GM18909 (cell line): ENCODE measurements around the gene TMEM158.

Source experiments
- ATAC-seq: cut with Tn5 transposase; IDR thresholded peaks from one replicate; pipeline ENCODE4 v1.9.1; 2021; ENCODE audit warnings: mild to moderate bottlenecking; ENCODE audit not compliant: unreplicated experiment, poor library complexity

TMEM158 gene

DNA sequence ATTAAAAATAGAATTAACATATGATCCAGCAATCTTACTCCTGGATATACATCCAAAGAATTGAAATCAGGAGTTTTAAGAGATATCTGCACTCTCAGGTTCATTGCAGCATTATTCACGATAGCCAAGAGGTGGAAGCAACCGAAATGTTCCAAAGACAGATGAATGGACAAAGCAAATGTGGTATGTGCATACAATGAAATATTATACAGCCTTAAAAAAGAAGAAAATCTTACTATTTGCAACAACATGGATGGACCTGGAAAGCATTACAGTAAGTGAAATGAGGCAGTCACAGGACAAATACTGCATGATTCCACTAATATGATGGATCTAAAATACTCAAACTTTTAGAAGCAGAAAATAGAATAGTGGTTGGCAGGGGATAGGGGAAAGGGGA lies 9.3 kb upstream of the TMEM158 start:
- no peak for ATAC-seq

DNA sequence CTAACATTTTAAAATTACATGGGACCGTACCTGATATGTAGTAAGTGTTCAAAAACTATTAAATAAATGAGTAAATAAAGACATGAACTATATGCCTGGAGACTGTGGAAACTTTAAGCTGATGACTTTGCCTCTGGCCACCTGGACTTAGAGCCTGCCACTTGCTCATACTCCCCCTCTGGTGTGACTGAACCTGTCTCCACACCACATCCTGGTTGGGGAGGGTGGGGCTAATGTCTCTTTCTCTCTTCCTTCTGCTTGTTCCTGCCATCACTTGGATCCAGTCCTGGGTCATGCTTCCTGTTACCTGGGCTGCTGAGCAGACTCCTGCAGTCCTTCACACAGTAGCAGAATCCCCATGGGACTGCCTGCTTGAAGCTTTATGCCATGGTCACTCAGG lies 8.2 kb upstream of the TMEM158 start:
- no peak for ATAC-seq

DNA sequence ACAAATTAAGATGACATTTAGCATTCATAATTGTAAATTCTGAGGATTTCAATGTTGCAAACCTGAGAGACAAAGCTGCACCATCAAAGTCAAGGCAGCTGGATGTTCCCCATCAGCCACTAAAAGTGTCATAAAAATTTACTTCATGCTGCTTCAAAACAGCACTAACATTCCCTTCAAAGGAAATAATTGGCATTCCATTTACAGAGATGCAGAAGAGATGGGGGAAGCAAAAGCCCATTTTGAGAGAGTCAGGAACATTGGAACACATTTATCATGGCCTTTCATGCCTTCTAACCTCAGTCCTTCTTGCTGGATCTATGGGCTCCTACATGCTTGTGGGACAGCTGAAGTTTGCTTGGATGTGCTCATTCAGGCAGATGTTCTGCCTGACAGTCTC lies 6.4 kb upstream of the TMEM158 start:
- ATAC-seq, result no peak

DNA sequence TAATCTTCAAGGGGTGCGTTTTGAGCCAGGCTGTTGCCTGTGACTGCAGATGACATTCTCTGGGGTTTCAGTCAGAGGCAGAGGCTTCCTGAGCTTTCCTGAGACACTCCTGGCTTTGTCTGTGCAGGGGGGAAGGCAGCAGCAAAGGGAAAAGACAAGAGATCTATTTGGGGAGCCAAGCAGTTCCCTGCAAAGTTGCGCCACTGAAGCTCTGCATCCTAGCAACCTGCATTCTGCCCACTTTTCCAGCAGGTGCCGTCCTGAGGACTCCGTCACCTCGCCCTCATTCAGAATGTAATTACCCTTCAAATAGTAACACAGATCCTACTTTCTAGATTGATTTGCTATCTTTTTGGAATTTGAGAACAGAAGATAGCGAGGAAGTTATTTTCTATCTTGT lies 1.9 kb upstream of the TMEM158 start:
- no peak for ATAC-seq

DNA sequence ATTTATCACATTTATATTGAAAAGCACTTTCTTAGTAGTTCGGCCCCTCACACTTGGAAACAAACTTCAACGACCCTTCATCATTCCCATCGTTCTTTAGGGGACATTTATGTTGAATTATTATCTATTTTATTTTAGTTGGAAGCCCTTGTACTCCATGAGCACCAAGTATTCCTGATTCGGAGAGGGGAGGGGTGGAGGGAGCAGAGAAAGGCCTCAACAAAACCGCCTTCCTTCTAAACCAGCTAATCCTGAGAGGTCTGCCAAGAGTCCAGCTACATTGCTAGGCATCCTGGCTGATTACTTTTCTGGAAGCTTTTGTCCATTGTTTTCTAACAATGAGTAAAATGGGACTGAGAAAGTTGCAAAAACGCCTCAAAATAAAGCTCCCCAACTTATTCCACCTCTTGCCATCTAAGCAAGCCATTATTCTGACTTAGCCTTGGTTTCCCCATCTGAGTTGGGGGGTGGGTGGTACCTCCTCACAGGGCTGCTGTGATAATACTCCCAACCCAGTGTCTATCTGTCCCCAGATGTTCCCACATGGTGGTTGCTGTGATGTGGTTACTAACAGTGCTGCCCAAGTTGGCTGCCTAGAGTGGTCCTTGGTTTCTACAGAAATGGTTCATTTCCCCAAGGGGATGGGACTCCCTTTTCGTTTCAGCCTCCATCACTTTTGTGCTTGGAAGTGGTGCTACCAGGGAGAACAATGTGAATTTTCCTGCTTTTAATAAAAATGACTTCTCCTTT lies 1.2 kb upstream of the TMEM158 start:
- ATAC-seq, result no peak

DNA sequence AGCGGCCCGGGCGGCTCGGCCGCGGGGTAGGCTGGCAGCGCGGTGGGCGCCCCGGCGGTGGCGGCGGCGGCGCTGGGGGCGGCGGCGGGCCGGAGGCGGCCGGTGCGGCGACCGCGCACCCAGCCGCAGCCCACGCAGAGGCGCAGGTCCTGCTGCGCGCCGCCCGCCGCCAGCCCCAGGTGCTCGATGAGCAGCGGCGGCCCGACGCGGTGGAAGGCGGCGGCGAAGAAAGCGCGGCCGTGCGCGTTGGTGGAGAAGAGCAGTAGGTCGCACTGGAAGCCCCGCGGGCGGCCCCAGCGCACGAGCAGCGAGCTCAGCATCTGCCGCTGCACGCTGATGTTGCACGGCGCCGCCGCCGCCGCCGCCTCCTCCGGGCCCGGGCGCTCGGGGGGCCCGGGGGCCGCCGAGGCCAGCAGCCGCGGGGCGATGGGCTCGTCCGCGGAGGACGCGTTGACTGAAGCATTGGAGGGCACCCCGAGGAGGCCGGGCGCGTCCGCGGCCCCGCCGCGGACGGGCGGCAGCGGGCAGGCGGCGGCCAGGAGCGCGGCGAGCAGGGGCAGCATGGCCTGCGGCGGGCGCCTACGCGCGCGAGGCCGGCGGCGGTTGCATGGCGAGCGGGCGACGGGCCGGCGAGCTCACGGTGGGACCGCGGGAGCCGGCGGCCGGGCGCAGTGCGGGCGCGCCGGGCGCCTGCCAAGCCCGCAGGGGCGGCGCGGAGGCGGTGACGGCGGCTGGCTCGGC lies 452 bp downstream of the TMEM158 start:
- ATAC-seq, result peak; percentile 43

DNA sequence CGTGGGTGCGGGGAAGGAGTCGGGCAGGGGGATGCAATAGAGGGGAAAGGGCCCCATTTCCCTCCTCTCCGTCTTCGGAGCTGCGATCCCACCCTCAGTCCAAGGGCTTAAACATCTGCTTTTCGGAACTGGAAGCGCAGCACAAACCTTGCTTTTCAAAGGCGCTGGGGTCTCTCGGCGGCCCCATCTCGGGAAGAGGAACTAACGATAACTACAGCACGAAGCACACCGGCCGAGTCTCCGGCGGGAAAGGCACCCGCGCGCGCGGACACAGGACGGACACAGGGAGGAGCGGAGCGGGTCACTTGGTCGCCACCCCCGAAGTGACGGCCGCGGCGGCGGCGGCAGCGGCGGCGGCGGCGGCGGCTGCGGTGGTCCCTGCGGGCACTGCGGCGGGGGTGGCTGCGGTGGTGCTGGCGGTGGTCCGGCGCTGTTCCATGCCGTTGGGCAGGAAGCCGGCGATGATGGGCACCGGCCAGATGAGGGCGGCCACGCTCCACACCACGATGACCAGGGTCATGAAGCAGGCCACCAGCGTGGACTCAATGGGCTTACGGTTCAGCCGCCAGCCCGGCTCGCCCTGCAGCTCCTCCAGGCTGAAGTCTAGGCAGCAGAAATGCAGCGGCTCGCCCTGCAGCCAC lies 1.1 kb downstream of the TMEM158 start:
- ATAC-seq, result peak; percentile 39

DNA sequence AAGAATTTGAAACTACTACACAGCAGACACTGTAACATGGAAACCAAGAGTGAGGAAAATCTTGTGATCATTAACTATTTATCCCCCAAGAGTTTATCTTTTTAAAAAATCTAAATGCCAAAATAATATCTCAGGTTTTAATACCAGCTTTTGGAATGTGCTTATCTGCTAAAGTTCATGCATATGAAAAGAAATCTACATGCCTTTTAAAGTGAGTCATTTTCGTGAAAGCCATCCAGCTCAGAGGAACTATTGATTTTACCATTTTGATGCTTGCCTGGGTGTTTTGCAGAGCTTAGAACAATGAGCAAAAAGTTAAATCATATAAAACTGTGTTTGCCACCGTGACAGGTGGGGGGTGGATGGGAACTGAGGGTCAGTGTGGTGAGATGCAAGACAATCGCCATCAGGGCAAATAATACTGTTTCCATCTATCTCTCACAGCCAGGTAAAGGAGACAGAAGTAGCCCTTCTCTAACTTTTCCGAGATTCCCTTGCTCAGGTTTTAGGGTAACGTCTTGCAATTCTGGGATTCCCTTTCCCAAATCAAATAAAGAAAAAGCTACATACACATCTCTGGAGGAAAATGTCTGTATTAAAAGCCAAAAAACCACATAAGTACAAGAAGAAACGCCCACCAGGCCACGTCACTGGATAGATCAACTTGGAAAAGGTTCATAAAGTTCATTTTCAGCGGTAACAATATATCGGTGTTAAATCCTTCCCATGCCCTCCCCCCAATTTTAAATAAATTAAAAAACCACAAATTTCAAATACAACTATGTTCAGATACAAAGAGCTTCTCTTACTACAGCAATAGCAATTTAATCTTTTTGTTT lies 2.0 kb downstream of the TMEM158 start:
- ATAC-seq, result no peak

DNA sequence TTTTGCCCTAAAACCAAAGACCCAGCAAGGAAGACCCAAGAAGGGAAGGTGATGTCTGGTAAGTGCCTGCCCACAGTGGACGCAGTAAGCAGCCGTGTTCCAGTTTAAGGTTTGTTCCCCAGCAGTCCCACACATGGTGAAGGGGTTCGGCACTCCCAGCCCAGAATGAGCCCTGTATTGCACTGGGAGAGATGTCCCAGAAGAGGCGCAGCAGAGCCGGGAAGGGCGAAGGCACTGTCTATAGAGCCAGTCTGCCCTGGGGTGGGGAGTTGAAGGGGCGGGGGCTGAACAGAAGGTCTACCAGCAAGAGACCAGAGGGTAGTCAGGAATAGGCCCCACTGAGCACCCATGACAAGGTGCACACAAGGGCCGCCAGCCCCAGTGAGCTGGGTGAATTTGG lies 6.4 kb downstream of the TMEM158 start:
- no peak for ATAC-seq

DNA sequence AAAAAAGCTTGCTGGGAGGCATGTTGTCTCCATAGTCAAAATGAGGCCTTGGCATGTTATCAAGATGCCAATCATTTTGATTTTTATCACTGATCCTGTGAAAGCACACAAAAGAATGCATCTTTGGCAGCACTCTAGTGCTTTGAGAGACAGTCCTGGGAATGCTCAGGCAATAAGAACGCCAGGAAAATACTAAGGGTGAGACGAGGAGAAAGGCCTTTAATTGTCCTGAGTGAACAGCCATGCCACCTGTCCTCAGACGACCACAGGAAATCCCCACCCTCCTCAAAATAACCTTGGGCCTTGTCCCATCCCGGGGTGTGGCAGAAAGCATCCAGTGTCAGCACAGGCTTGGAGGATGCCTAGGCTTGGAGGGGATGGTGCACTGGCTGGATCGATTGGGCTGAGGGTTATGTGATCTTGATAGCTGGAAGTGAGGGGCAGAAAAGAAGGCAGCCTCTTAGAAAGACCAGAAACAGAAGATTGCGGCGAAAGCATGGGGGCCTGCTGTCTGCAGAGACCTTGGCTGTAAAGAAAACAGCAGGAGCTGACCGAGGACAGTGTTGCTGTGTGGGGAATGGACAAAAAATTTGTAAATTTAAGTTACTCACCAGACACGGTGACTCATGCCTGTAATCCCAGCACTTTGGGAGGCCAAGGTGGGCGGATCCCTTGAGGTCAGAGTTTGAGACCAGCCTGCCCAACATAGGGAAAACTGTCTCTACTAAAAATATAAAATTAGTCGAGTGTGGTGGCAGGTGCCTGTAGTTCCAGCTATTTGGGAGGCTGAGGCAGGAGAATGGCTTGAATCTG lies 7.3 kb downstream of the TMEM158 start:
- ATAC-seq, result no peak

DNA sequence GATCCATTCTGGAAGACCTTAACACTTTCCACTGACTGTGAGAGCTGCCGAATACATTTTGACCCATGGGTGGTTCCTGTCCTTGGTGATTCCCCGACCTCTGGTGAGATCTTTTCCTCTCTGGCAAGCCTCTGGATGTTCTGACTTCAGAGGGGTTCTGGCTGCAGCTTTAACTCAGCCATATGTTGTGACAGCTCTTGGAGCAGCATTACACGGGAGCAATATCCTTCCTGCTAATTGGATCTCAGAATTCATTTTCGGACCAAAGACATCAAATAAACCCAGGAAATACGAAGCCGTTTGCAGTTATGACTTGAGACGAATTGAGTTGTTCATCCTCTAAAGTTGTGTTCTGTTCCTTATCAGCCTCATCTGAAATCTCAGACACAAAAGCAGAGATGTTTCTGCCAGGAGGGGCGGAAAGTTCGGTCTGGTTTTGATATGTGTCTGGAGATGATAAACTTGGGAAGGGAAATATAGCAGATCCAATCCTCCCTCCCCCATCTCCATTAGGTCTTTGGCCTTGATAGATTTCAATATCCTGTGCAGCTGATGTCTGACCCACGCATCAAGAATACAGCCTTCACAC lies 10.0 kb downstream of the TMEM158 start:
- ATAC-seq, result no peak

DNA sequence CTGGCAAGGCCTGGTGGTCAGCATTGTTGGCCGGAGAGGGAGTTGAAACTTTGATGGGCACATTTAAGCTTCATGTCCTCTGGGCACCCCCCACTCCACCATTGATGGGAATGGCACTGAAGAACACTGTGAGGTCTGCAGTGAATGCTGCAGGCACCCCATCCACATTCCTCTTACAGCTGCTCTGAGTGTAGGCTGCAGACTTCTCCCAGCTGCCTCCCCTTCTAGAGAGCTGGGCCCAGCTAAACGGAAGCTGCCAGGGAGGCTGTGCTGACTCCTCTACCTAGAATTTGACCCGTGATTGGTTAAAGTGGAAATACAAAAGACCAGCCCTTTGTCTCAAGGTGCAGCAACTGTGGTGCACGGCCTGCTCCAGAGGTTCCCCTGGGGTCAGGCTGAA lies 10.6 kb downstream of the TMEM158 start:
- ATAC-seq, result no peak

DNA sequence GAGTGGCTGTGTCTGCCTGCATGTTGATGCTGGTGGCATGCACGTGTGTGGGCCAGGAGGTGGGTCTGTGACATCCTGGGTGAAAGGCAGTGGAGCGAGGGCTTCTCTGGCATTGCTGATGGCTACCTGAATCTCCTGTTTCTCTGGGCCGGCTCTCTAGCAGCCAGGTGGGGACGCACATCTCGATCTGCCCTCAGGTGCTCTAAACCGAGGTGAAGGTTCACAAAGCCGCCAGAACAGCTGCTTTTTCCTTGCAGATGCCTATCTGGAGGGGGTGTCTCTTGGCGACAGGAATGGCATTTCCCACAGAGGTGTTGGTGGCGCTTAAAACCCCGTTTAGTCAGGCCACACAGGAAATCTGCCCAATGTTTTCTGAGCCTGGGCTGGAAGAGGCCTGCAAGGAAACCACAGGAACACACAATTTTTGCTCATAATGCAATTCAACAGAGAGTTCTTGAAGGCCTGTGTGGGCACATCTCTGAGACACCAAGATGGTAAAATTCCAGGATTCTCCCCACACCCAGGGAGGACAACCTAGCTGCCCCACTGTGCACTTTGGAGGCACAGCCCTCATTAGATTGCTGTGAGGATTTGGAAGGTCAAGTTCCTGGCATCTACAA lies 11.9 kb downstream of the TMEM158 start:
- ATAC-seq, result no peak

DNA sequence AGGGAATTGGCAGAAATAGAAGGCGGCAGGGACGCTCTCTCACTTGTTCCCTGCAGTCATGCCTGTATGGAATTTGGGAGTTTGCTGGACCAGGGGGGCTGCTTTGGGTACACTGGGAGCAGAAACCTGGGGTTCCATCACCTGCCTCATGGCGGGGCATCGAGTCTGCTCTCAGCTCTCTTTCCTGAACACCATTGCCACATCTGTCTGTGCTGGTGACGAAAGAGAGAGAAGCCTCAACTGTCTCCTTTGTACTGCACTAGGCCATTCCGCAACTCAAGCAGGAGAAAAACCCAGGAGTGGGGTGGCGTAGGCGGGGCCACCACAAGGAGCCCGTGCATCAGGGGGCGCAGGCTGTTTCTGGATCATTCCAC lies 14.0 kb downstream of the TMEM158 start:
- no peak for ATAC-seq

DNA sequence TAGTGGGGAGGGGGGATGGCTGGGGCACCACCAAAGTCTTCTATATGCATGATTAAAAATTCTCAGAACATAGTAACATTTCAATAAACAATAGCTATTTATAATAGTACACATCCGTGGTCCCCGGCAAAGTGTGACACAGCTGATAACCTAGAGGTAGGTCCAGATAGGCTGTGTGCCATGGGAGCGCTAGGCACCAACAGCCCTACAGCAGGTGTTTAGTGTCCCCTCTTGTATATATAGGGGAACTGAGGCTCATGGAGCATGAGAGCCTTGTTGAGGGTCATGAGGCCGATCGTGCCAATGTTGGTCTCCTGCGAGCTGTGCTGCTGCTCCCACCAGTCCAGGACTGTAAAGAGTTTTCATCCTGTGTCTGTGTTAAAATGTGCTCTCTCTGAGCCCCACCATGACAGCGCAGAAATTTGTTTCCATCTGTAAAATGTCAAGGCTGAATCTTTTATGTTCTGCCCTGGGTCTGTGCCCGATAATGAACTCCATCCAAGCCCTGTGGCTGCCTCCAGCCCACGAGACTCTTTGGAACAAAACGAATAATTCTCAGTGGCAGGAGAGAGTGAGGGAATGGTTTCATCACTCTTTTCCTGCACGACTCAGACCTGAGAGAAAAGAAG lies 14.5 kb downstream of the TMEM158 start:
- no peak for ATAC-seq

DNA sequence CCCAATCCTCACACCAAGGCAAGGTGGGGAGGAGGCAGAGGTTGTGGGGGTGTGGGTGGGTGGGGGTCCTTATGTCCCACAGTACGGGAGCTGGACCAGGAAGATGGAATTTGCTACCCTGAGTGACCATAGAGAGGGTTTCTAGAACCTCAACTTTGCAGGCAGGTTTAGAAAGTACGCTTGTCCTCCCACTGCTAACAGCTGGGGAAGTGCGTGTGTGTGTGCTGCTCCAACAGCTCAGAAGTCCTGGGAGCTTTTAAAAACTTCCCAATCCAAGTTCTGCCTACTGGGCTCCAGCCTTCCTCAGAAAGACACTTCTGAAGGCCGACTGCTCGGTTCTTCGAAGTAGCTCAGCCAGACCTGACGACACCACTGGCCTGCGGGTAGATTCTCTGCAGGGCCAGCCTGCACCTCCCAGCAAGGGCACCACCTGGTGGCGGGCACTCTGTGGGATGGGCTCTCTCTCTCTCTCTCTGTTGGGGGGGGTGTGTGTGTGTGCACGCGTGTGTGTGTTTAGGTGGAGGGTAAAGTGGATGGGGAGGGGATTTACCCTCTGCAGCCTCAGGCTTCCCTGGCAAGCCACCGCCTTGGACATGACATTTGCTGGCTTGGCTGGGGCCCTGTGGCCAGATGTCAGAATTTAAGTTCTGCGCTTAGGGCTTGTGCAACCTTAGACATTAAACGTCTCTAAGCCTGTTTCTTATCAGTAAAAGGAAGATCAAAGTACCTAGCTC lies 15.6 kb downstream of the TMEM158 start:
- no peak for ATAC-seq

DNA sequence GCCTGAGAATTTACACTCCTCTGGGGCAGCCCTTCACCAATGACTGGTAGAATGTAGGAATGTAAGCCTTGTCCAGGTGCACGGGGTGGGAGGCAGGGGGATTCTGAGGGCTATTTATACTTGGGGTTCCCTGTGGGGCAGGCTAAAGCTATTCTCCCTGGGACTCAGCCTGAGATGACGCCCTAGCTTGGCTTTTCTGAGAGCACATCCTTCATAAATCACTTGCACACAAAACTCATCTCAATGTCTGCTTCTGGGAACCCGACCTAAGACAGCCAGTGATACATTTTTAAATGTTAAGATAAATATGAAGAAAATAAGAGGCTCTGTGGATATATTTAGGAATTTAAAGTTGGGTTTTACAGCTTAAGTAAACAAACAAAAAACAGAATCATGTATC lies 16.6 kb downstream of the TMEM158 start:
- no peak for ATAC-seq

DNA sequence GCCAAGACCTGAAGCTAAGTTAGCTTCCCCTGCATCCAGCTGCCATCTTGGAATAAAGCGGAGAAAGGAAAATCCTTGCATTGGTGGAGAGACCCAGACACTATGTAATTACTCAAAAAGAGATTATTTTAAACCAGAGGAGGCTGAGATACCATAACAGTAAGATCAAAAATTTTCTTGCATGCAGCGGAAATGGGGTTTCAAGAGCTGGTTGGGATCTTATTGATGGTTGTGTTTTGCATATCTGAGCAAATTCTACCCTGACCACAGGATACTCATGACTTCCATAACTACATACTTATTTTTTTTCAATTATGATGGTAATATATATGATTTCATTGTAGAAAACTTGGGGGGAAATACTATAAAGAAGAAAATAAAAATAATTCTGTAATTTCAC lies 17.5 kb downstream of the TMEM158 start:
- no peak for ATAC-seq
